ENCODE results near the gene CEP152. TPM values are rescaled to one million over a fixed set of nuclear protein-coding genes. Genes with fewer than 3 reads are reported as not detected.

Gene CEP152
- total RNA-seq, 1 donor from 2014 or later: 15.4 TPM

DNA sequence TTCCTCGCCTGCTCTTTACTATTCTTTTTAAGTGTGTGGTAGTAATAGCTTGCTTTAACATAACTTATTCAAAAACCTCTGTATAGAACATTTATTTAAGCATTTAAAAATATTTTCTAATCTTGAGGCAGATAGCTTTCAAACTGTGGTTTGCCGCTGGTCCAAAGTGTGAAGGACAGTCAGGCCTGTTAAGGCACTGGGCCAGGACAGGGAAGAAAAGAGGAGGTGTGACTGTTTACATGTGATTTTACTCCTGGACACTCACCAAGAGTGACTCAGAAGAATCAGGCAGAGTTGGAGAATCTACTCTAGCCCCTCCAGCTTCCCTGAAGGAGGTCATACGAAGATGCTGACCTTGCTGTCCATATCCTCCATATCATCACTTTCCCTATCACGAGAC, 44.7 kb downstream of the CEP152 start:
- ChIA-PET POLR2A (no interaction called here), CTCF (no interaction called here)
- ATAC-seq (ENCODE audit: low read depth) (no peak), DNase-seq (no peak)
- no peaks in the 10 kb centered on the region for H3K4me1 Mint-ChIP-seq
- intact Hi-C loops (cut with micrococcal nuclease): no loop called here
- no peak overlapping the region for H3K4me3 Mint-ChIP-seq
- TF ChIP-seq, protein P1, sequence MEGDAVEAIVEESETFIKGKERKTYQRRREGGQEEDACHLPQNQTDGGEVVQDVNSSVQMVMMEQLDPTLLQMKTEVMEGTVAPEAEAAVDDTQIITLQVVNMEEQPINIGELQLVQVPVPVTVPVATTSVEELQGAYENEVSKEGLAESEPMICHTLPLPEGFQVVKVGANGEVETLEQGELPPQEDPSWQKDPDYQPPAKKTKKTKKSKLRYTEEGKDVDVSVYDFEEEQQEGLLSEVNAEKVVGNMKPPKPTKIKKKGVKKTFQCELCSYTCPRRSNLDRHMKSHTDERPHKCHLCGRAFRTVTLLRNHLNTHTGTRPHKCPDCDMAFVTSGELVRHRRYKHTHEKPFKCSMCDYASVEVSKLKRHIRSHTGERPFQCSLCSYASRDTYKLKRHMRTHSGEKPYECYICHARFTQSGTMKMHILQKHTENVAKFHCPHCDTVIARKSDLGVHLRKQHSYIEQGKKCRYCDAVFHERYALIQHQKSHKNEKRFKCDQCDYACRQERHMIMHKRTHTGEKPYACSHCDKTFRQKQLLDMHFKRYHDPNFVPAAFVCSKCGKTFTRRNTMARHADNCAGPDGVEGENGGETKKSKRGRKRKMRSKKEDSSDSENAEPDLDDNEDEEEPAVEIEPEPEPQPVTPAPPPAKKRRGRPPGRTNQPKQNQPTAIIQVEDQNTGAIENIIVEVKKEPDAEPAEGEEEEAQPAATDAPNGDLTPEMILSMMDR (IDR thresholded peaks at IDR 0.05): no peak
- H3K27me3 Mint-ChIP-seq: no peaks in the 10 kb centered on the region
- peaks cover 66% of the 10 kb centered on the region for H3K36me3 Mint-ChIP-seq (ENCODE audit: low read depth)
- H3K27ac Mint-ChIP-seq: no peak overlapping the region
- no peaks in the 10 kb centered on the region for H3K9me3 Mint-ChIP-seq

DNA sequence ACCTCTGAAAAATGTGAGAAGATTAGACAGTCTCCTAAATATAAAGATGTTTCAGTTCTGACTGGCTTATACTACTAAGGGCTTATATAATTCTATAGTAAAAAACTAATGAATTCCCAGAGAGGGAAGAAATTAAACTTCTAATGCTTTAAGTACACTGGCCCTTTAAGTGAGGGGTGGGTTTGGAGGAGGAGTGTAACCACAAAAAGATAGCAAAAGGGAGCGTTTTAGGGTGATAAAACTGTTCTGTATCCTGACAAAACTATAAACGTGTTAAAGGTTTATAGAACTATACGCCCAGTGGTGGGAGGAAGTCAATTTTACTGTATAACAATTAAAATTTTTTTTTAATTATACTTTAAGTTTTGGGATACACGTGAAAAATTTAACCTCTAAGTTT, 45.8 kb downstream of the CEP152 start:
- H3K36me3 Mint-ChIP-seq (ENCODE audit: low read depth): peaks cover 59% of the 10 kb centered on the region

GRCh38 chr15:48761393-48762158, 49.3 kb downstream of the CEP152 start:
- no peaks in the 10 kb centered on the region for H3K4me1 Mint-ChIP-seq
- H3K4me3 Mint-ChIP-seq: no peak overlapping the region
- peaks cover 53% of the 10 kb centered on the region for H3K36me3 Mint-ChIP-seq (ENCODE audit: low read depth)

More for the DNA sequence above, 45.8 kb downstream of the CEP152 start:
- TF ChIP-seq, protein P1 (IDR thresholded peaks at IDR 0.05): no peak
- Mint-ChIP-seq H3K27me3 (no peaks in the 10 kb centered on the region), H3K27ac (no peak overlapping the region), H3K9me3 (no peaks in the 10 kb centered on the region), H3K4me1 (no peaks in the 10 kb centered on the region), H3K4me3 (no peak overlapping the region)
- no peak for DNase-seq
- intact Hi-C loops (cut with micrococcal nuclease): no loop called here
- ChIA-PET CTCF (no interaction called here), POLR2A (no interaction called here)
- ATAC-seq (ENCODE audit: low read depth): no peak

GRCh38 chr15:48759921-48760320, 50.9 kb downstream of the CEP152 start:
- H3K4me1 Mint-ChIP-seq: peaks cover under 1% of the 10 kb centered on the region
- intact Hi-C loops (cut with micrococcal nuclease): no loop called here
- H3K9me3 Mint-ChIP-seq: no peaks in the 10 kb centered on the region
- no peak for DNase-seq
- no peak overlapping the region for H3K4me3 Mint-ChIP-seq
- TF ChIP-seq, protein P1 (IDR thresholded peaks at IDR 0.05): no peak
- POLR2A ChIA-PET: no interaction called here
- ATAC-seq (ENCODE audit: low read depth): no peak
- CTCF ChIA-PET: no interaction called here
- peaks cover 52% of the 10 kb centered on the region for H3K36me3 Mint-ChIP-seq (ENCODE audit: low read depth)
- H3K27me3 Mint-ChIP-seq: no peaks in the 10 kb centered on the region
- no peak overlapping the region for H3K27ac Mint-ChIP-seq

More at GRCh38 chr15:48761393-48762158, 49.3 kb downstream of the CEP152 start:
- TF ChIP-seq, protein P1 (IDR thresholded peaks at IDR 0.05): no peak
- CTCF ChIA-PET: no interaction called here
- H3K27me3 Mint-ChIP-seq: no peaks in the 10 kb centered on the region
- no peak overlapping the region for H3K27ac Mint-ChIP-seq
- DNase-seq (no peak), ATAC-seq (ENCODE audit: low read depth) (no peak)
- H3K9me3 Mint-ChIP-seq: no peaks in the 10 kb centered on the region
- POLR2A ChIA-PET: no interaction called here
- intact Hi-C loops (cut with micrococcal nuclease): no loop called here

DNA sequence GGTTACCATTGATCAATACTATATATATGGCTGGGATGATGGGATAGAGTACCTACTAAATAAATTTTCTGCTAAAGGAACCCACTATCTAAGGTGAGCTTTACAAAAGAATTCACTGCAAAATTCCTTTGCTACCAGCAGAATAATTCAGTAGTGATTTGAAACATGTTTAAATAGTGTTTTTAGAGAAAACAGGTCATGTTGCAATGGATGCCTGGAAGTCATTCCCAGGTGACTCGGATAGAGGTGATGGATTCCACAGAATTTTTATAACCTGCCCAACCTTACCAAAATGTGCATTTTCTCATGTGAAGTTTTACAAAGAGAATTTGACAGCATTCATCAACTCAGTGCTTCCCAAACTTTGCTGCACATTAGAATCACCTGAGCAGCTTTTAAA, 53.2 kb downstream of the CEP152 start:
- CTCF ChIA-PET: no interaction called here
- Mint-ChIP-seq H3K36me3 (ENCODE audit: low read depth) (peaks cover 44% of the 10 kb centered on the region), H3K9me3 (no peaks in the 10 kb centered on the region), H3K4me3 (no peak overlapping the region), H3K27me3 (no peaks in the 10 kb centered on the region), H3K4me1 (peaks cover 6% of the 10 kb centered on the region), H3K27ac (no peak overlapping the region)
- TF ChIP-seq, protein P1 (IDR thresholded peaks at IDR 0.05): no peak
- POLR2A ChIA-PET: no interaction called here
- no peak for DNase-seq
- ATAC-seq (ENCODE audit: low read depth): no peak
- intact Hi-C loops (cut with micrococcal nuclease): no loop called here

Measured in activated B cell treated with CpG ODN at 0.5 μM for 24 hours (primary cell).